ENCODE data around the gene COL1A2. TPM values are rescaled to one million over a fixed set of nuclear protein-coding genes. Genes with fewer than 3 reads are reported as not detected.

The COL1A2 gene
- total and polyA plus RNA-seq, 2 of the 13 experiments (the other 11 are each of a cell fraction or from before 2014, with no cell fraction given), result not detected

DNA sequence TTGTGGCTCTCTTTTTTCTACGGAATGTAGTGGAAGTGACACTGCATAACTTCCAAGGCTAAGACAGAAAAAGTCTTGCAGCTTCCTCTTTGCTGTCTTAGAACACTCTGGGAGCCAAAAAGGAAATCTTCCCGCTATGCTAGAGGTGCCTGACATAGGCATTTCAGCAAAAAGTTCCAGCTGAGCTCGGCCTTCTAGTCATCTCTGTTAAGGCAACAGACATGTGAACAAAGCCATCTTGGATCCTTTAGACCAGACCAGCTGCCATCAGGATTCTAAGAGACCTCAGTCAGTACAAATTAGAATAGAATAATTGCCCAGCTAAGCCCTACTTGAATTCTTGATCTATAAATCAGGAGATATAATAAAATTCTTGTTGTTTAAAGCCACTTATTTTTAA is 16.3 kb upstream of the COL1A2 start:
- ATAC-seq, result no peak
- Histone ChIP-seq H4K20me1 (ENCODE audit: insufficient read depth, low read length) (no peaks in the 10 kb centered on the region), H3K9ac (ENCODE audit: insufficient read depth, low read depth, low read length) (no peak overlapping the region), H3K27me3 (ENCODE audit: control insufficient read depth in 1 of 2, insufficient read depth in 2 of 2, low read length in 2 of 2) (no peaks in the 10 kb centered on the region), H3K4me2 (ENCODE audit: low read depth, low read length) (no peak overlapping the region), H3K36me3 (replicated peaks in 1 of 2; ENCODE audit: control insufficient read depth in 1 of 2, insufficient read depth in 2 of 2, low read length in 2 of 2) (no peaks in the 10 kb centered on the region), H3K4me3 (replicated peaks in 1 of 3; ENCODE audit: insufficient read depth in 1 of 3, low read depth in 2 of 3, low read length in 3 of 3) (no peak overlapping the region), H2AFZ (ENCODE audit: low read length) (no peak overlapping the region), H3K79me2 (ENCODE audit: insufficient read depth, low read length) (no peaks in the 10 kb centered on the region), H3K27ac (ENCODE audit: extremely low read length, insufficient read depth, low read length) (no peak overlapping the region), H3K9me3 (ENCODE audit: low read length) (no peaks in the 10 kb centered on the region), H3K4me1 (ENCODE audit: insufficient read depth, low read length) (no peaks in the 10 kb centered on the region)
- no peak for TF ChIP-seq MYC (CRISPR knock-in tag; IDR thresholded peaks at IDR 0.05; ENCODE audit: borderline replicate concordance)
- TF ChIP-seq SPEN (CRISPR knock-in tag; IDR thresholded peaks at IDR 0.05; ENCODE audit: low read depth), result no peak
- no peak for TF ChIP-seq NR1H2 (CRISPR knock-in tag; IDR thresholded peaks at IDR 0.05; ENCODE audit: borderline replicate concordance, low read depth)
- TF ChIP-seq ZNF326 (CRISPR knock-in tag; IDR thresholded peaks at IDR 0.05; ENCODE audit: borderline replicate concordance), result no peak
- TF ChIP-seq PCBP2 (optimal IDR thresholded peaks at IDR 0.05; ENCODE audit: low read depth, low read length, poor library complexity, severe bottlenecking), result no peak
- TF ChIP-seq, protein P1, sequence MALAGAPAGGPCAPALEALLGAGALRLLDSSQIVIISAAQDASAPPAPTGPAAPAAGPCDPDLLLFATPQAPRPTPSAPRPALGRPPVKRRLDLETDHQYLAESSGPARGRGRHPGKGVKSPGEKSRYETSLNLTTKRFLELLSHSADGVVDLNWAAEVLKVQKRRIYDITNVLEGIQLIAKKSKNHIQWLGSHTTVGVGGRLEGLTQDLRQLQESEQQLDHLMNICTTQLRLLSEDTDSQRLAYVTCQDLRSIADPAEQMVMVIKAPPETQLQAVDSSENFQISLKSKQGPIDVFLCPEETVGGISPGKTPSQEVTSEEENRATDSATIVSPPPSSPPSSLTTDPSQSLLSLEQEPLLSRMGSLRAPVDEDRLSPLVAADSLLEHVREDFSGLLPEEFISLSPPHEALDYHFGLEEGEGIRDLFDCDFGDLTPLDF (CRISPR knock-in tag; IDR thresholded peaks at IDR 0.05), result no peak
- TF ChIP-seq ZNF253 (CRISPR knock-in tag; IDR thresholded peaks at IDR 0.05; ENCODE audit: borderline replicate concordance), result no peak
- TF ChIP-seq EED (CRISPR knock-in tag; IDR thresholded peaks at IDR 0.05), result no peak
- no peak for TF ChIP-seq FOXM1 (CRISPR knock-in tag; IDR thresholded peaks at IDR 0.05)
- TF ChIP-seq RARG (CRISPR knock-in tag; IDR thresholded peaks at IDR 0.05; ENCODE audit: low read depth), result no peak
- no peak for TF ChIP-seq CAMTA2 (CRISPR knock-in tag; IDR thresholded peaks at IDR 0.05; ENCODE audit: borderline replicate concordance)
- FAIRE-seq, result no peak
- WGBS (ENCODE audit: low lambda C conversion rate), result 5% methylated on average over 3 of the region's 3 CpGs
- no peak for DNase-seq (ENCODE audit: low spot score)
- intact Hi-C loops (cut with micrococcal nuclease; ENCODE audit: unreplicated experiment) (no loop called here), in situ Hi-C loops (cut with HindIII; ENCODE audit: extremely low pct_ligation_motif_present, low pct_unique_long_range_greater_than_20kb) (no loop called here)
- BruUV-seq (replicated peaks), result no TSS peak
- ChIA-PET POLR2A (no interaction called here), CTCF (ENCODE audit: low intra/inter-chr PET ratio, low total read pairs) (no interaction called here)
